DMS153 (cell line): ENCODE results near the gene TMEM26.
"Not testable (repeated sequence)": the region's sequence is repeated elsewhere in the genome, so short reads cannot be mapped to it uniquely, and the experiment has no call there.

Experiments
- DNase-seq: peaks from one replicate; lab custom pipeline; 2025; lab: John Stamatoyannopoulos, UW

TMEM26 gene

GRCh38 chr10:61398366-61399129 is 54.6 kb downstream of the TMEM26 start:
- DNase-seq: no peak

GRCh38 chr10:61397175-61397986 is 55.8 kb downstream of the TMEM26 start:
- no peak for DNase-seq

- no peak for DNase-seq
These were observed 61.9 kb downstream of the TMEM26 start for GRCh38 chr10:61391281-61391680.

GRCh38 chr10:61390851-61391250 is 62.3 kb downstream of the TMEM26 start:
- DNase-seq: no peak

GRCh38 chr10:61389887-61390286 is 63.3 kb downstream of the TMEM26 start:
- DNase-seq: no peak

GRCh38 chr10:61388986-61389385 is 64.2 kb downstream of the TMEM26 start:
- DNase-seq: not testable (repeated sequence)

- DNase-seq: no peak
These were observed 67.8 kb downstream of the TMEM26 start for GRCh38 chr10:61385231-61386001.

- not testable (repeated sequence) for DNase-seq
These were observed 72.0 kb downstream of the TMEM26 start for GRCh38 chr10:61381153-61381552.

- DNase-seq: no peak
These were observed 74.3 kb downstream of the TMEM26 start for GRCh38 chr10:61378865-61379264.

GRCh38 chr10:61376908-61377368 is 76.2 kb downstream of the TMEM26 start:
- DNase-seq: no peak

- no peak for DNase-seq
These were observed 76.8 kb downstream of the TMEM26 start for GRCh38 chr10:61376377-61376776.

GRCh38 chr10:61366365-61366764 is 86.8 kb downstream of the TMEM26 start:
- DNase-seq: no peak

- no peak for DNase-seq
These were observed 88.6 kb downstream of the TMEM26 start for GRCh38 chr10:61364619-61365018.

- no peak for DNase-seq
These were observed 90.2 kb downstream of the TMEM26 start for GRCh38 chr10:61363006-61363405.

- DNase-seq: no peak
These were observed 93.7 kb downstream of the TMEM26 start for GRCh38 chr10:61359452-61359851.

GRCh38 chr10:61357687-61358086 is 95.5 kb downstream of the TMEM26 start:
- DNase-seq: no peak
